BLaER1 treated with 17β-estradiol and CSF1 and Interleukin-3, amounts not matched to agents 10 nM and 100 nM (cell line): ENCODE data around the gene CACNA1D.

Experiments
- H3K27ac ChIP-seq, 11 experiments: shearing (Covaris generic); formaldehyde crosslinking; 2 replicates each; pipeline ENCODE4 v1.8.1; 2022
- H3K27me3 ChIP-seq, 11 experiments: shearing (Covaris generic); formaldehyde crosslinking; 2 replicates each; pipeline ENCODE4 v1.8.1; 2022
- H3K36me3 ChIP-seq, 11 experiments: shearing (Covaris generic); formaldehyde crosslinking; 2 replicates each; pipeline ENCODE4 v1.8.1; 2022
- H3K4me1 ChIP-seq, 10 experiments: shearing (Covaris generic); formaldehyde crosslinking; 2 replicates each; pipeline ENCODE4 v1.8.1; 2022
- H3K4me2 ChIP-seq, 11 experiments: shearing (Covaris generic); formaldehyde crosslinking; 2 replicates each; pipeline ENCODE4 v1.8.1; 2022
- H3K4me3 ChIP-seq, 10 experiments: shearing (Covaris generic); formaldehyde crosslinking; 2 replicates each; pipeline ENCODE4 v1.8.1; 2022
- H3K9ac ChIP-seq, 11 experiments: shearing (Covaris generic); formaldehyde crosslinking; 2 replicates each; pipeline ENCODE4 v1.8.1; 2022
- H3K9me3 ChIP-seq, 11 experiments: shearing (Covaris generic); formaldehyde crosslinking; replicated peaks in 1 of 11; 2 replicates each; pipeline ENCODE4 v1.8.1; 2022
- H4K20me1 ChIP-seq, 11 experiments: shearing (Covaris generic); formaldehyde crosslinking; 2 replicates each; pipeline ENCODE4 v1.8.1; 2022
- Cebpa-rat ChIP-seq, 11 experiments: shearing (Covaris generic); IDR thresholded peaks; 2 replicates each; pipeline ENCODE4 v1.8.1; 2022

The CACNA1D gene

GRCh38 chr3:53792866-53793265 is 298.5 kb downstream of the CACNA1D start:
- Histone ChIP-seq H3K36me3 (no peaks in the 10 kb centered on the region), H3K9ac (no peak overlapping the region), H3K4me2 (no peak overlapping the region), H3K4me3 (no peak overlapping the region), H3K27me3 (no peaks in the 10 kb centered on the region), H3K4me1 (no peaks in the 10 kb centered on the region), H3K27ac (no peak overlapping the region), H3K9me3 (no peaks in the 10 kb centered on the region), H4K20me1 (no peaks in the 10 kb centered on the region)
- TF ChIP-seq Cebpa-rat (IDR thresholded peaks at IDR 0.05), result no peak

DNA sequence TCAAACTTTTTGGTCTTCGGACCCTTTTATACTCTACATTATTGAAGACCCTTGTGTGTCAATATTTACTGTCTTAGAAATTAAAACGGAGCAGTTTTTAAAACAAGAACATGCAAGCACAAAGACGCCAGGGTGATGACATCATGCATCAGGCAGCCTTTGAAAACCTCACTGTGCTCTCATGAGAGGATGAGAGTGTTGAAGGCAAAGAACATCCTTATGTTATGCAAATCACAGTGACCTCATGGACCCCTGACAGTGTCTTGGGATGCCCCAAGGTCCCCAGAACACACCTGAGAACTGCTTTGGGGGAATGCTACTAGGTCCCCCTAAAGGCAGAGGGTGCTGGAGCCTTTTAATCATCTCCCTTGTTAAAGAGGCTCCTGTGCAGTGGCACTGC is 300.2 kb downstream of the CACNA1D start:
- Histone ChIP-seq H3K36me3 (no peaks in the 10 kb centered on the region), H3K27ac (no peak overlapping the region), H3K9ac (no peak overlapping the region), H3K4me3 (no peak overlapping the region), H3K4me2 (no peak overlapping the region), H3K4me1 (no peaks in the 10 kb centered on the region), H3K9me3 (no peaks in the 10 kb centered on the region), H3K27me3 (no peaks in the 10 kb centered on the region), H4K20me1 (no peaks in the 10 kb centered on the region)
- no peak for TF ChIP-seq Cebpa-rat (IDR thresholded peaks at IDR 0.05)

GRCh38 chr3:53795176-53795575 is 300.8 kb downstream of the CACNA1D start:
- Histone ChIP-seq H3K9ac (no peak overlapping the region), H4K20me1 (no peaks in the 10 kb centered on the region), H3K9me3 (no peaks in the 10 kb centered on the region), H3K27me3 (no peaks in the 10 kb centered on the region), H3K27ac (no peak overlapping the region), H3K4me3 (no peak overlapping the region), H3K4me2 (no peak overlapping the region), H3K4me1 (no peaks in the 10 kb centered on the region), H3K36me3 (no peaks in the 10 kb centered on the region)
- TF ChIP-seq Cebpa-rat (IDR thresholded peaks at IDR 0.05), result no peak

GRCh38 chr3:53795789-53796560 is 301.6 kb downstream of the CACNA1D start:
- H3K36me3 ChIP-seq, result no peaks in the 10 kb centered on the region
- no peak overlapping the region for H3K4me3 ChIP-seq
- H3K27me3 ChIP-seq, result no peaks in the 10 kb centered on the region
- no peaks in the 10 kb centered on the region for H3K9me3 ChIP-seq
- no peaks in the 10 kb centered on the region for H4K20me1 ChIP-seq
- H3K4me2 ChIP-seq, result no peak overlapping the region
- no peaks in the 10 kb centered on the region for H3K4me1 ChIP-seq
- H3K9ac ChIP-seq, result no peak overlapping the region
- TF ChIP-seq Cebpa-rat (IDR thresholded peaks at IDR 0.05), result no peak
- no peak overlapping the region for H3K27ac ChIP-seq

DNA sequence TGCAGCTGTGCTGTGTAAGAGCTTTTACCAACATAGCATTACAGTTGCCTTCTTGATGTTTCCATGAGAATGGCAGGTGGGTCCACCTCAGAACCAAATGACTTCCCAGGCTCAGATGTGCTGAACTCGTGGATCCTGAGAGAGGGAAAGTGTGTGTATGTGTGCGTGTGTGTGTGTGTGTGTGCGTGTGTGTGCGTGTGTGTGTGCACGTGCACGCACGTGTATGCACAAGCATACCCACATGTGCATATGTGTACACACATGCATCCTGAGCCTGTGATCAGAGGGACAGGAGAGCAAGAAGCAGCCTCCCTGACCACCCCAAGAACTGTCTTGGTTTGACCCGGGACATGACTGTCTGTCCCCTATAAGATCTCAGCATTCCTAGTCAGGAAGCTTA is 303.7 kb downstream of the CACNA1D start:
- Histone ChIP-seq H3K27me3 (no peaks in the 10 kb centered on the region), H3K4me3 (no peak overlapping the region), H3K9me3 (no peaks in the 10 kb centered on the region), H3K9ac (no peak overlapping the region), H3K36me3 (no peaks in the 10 kb centered on the region), H4K20me1 (no peaks in the 10 kb centered on the region), H3K4me1 (no peaks in the 10 kb centered on the region), H3K4me2 (no peak overlapping the region), H3K27ac (no peak overlapping the region)
- TF ChIP-seq Cebpa-rat (IDR thresholded peaks at IDR 0.05), result no peak

- Histone ChIP-seq H3K27ac (no peak overlapping the region), H3K4me3 (no peak overlapping the region), H3K27me3 (no peaks in the 10 kb centered on the region), H4K20me1 (no peaks in the 10 kb centered on the region), H3K36me3 (no peaks in the 10 kb centered on the region), H3K9ac (no peak overlapping the region), H3K9me3 (no peaks in the 10 kb centered on the region), H3K4me1 (no peaks in the 10 kb centered on the region), H3K4me2 (no peak overlapping the region)
- TF ChIP-seq Cebpa-rat (IDR thresholded peaks at IDR 0.05), result no peak
Measured at GRCh38 chr3:53799338-53799865, 305.0 kb downstream of the CACNA1D start.

DNA sequence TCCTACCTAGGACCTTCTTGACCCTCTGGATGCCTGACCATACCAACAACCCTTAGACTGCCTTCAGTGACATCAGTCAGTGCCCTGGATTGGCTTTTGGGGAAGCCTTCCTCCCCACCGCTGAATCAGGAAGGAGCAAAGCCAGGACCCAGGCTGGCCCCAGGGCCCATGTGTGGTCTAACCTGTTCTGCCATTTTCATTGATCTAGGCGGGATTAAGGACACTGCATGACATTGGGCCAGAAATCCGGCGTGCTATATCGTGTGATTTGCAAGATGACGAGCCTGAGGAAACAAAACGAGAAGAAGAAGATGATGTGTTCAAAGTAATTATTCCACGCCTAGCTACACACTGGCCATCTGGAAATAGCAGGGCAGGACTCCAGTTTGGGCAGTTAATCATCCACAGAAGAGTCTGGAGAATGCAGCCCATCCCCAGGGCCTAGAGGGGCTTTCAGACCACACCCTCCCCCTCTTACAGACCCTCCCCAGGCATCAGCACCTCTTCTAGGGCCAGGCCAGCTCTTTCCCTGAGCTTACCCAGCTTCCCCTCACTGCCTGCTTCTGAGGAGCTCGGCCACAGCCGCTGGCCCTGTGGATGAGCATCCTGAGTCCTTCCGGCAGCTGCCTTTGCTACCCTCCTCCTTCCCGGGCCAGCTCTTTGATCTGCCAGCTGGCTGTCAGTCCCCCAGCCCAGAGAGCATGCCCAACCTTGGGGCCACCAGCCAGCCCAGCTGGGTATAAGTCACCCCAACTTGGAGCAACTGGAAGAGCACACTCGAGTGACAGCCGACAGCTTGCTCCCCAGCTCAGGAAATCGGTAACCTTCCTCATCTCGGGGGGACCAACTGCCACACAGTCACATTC is 305.9 kb downstream of the CACNA1D start:
- H3K36me3 ChIP-seq, result no peaks in the 10 kb centered on the region
- no peak for TF ChIP-seq Cebpa-rat (IDR thresholded peaks at IDR 0.05)
- H3K9me3 ChIP-seq, result no peaks in the 10 kb centered on the region
- H3K4me3 ChIP-seq, result no peak overlapping the region
- H3K4me1 ChIP-seq, result no peaks in the 10 kb centered on the region; a peak in 1 of 20 replicates
- H3K27ac ChIP-seq, result no peak overlapping the region
- H4K20me1 ChIP-seq, result no peaks in the 10 kb centered on the region
- H3K9ac ChIP-seq, result no peak overlapping the region
- H3K27me3 ChIP-seq, result no peaks in the 10 kb centered on the region
- no peak overlapping the region for H3K4me2 ChIP-seq

DNA sequence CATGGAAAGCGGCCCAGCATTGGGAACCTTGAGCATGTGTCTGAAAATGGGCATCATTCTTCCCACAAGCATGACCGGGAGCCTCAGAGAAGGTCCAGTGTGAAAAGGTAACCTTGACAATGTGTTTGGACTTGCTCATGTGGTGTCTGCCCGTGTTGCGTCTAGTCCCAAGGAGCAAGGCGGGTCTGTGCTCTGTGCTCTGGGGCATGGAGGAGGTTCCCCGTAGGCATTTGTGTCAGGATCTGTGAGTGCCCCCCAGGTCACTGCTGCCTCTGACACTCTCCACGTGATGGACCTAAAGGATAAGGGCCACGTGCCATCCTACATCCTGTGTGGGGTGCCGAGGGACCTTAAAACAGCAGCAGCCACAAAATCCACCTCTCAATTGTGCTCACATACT is 306.9 kb downstream of the CACNA1D start:
- H3K36me3 ChIP-seq, result no peaks in the 10 kb centered on the region
- no peak overlapping the region for H3K4me3 ChIP-seq
- no peak for TF ChIP-seq Cebpa-rat (IDR thresholded peaks at IDR 0.05)
- peaks cover 0 to 1% (median 0%) of the 10 kb centered on the region in 10 experiments; a peak in 1 of 20 replicates for H3K4me1 ChIP-seq
- no peak overlapping the region for H3K9ac ChIP-seq
- H3K27ac ChIP-seq, result no peak overlapping the region
- H3K27me3 ChIP-seq, result no peaks in the 10 kb centered on the region
- H3K4me2 ChIP-seq, result no peak overlapping the region
- no peaks in the 10 kb centered on the region for H3K9me3 ChIP-seq
- no peaks in the 10 kb centered on the region for H4K20me1 ChIP-seq

DNA sequence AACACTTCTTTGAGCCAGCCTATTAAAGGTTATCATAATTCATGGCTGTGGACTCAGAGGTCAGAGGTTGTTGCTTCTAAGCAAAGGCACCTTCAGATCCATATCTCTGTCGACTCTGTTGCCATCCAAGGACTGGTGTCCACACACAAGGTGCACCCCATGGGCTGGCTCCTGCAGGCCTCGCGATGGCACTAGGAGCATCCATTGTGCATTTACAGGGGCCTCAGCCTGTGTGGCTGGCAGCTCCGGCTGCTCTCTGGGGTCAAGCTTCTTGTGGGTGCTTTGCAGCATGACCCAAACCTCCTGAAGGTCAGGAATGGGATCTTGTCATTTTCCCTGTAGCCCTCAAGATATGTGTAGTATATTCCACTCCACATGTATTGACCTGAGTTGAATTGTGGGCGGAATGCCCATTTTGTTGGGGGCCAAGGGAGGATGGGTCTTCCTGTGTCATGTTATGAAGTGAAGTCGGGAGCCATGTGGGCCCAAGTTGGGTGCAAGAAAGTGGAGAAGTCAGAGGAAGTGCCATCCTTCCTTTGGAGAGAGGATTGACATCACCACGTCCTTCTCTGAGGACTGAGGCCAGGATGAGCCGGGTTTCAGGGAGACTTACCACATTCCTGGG is 308.0 kb downstream of the CACNA1D start:
- Histone ChIP-seq H3K4me3 (no peak overlapping the region), H4K20me1 (no peaks in the 10 kb centered on the region), H3K4me1 (peaks cover 0 to 8% (median 0%) of the 10 kb centered on the region in 10 experiments; a peak in 1 of 20 replicates), H3K4me2 (no peak overlapping the region), H3K9ac (no peak overlapping the region), H3K27ac (no peak overlapping the region), H3K36me3 (no peaks in the 10 kb centered on the region), H3K9me3 (no peaks in the 10 kb centered on the region), H3K27me3 (no peaks in the 10 kb centered on the region)
- TF ChIP-seq Cebpa-rat (IDR thresholded peaks at IDR 0.05), result no peak
